NB4 (cell line): ENCODE measurements around the gene SV2B.

Experiments
- CTCF ChIP-seq: IDR thresholded peaks from one replicate; pipeline ENCODE4 v1.5.1; 2012; ENCODE audit warnings: low read depth, low read length
- POLR2A ChIP-seq: IDR thresholded peaks from 2 replicates; pipeline ENCODE4 v1.6.1; 2011; ENCODE audit warnings: mild to moderate bottlenecking; ENCODE audit not compliant: insufficient read length; ENCODE audit errors: extremely low read depth

DNA sequence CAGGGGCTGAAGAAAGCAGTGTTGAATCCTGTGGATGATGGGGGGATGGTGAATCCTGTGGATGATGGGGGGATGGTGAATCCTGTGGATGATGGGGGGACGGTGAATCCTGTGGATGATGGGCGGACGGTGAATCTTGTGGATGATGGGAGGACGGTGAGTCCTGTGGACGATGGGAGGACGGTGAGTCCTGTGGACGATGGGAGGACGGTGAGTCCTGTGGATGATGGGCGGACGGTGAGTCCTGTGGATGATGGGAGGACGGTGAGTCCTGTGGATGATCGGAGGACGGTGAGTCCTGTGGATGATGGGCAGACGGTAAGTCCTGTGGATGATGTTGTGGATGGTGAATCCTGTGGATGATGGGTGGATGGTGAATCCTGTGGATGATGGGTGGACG, 170.7 kb downstream of the SV2B start:
- TF ChIP-seq CTCF = no peak
- no peak for TF ChIP-seq POLR2A
